ENCODE results near the gene ATP1A2.
"Not testable (repeated sequence)": the region's sequence is repeated elsewhere in the genome, so short reads cannot be mapped to it uniquely, and the experiment has no call there.

ATP1A2 gene

GRCh38 chr1:160126342-160126741 lies 10.8 kb downstream of the ATP1A2 start:
- DNase-seq = not testable (repeated sequence)

GRCh38 chr1:160127381-160127780 lies 11.8 kb downstream of the ATP1A2 start:
- DNase-seq = no peak

- DNase-seq = no peak
These were observed 12.4 kb downstream of the ATP1A2 start for GRCh38 chr1:160127865-160128523.

GRCh38 chr1:160128636-160129035 lies 13.1 kb downstream of the ATP1A2 start:
- DNase-seq = no peak

GRCh38 chr1:160129046-160129445 lies 13.5 kb downstream of the ATP1A2 start:
- DNase-seq = no peak

- no peak for DNase-seq
These were observed 14.0 kb downstream of the ATP1A2 start for GRCh38 chr1:160129558-160129957.

GRCh38 chr1:160129966-160130365 lies 14.4 kb downstream of the ATP1A2 start:
- DNase-seq = no peak

- no peak for DNase-seq
These were observed 14.9 kb downstream of the ATP1A2 start for GRCh38 chr1:160130486-160130885.

- no peak for DNase-seq
These were observed 15.4 kb downstream of the ATP1A2 start for GRCh38 chr1:160130939-160131338.

GRCh38 chr1:160131803-160132565 lies 16.4 kb downstream of the ATP1A2 start:
- DNase-seq = no peak

- DNase-seq = no peak
These were observed 18.6 kb downstream of the ATP1A2 start for GRCh38 chr1:160133990-160134770.

GRCh38 chr1:160134791-160135572 lies 19.4 kb downstream of the ATP1A2 start:
- no peak for DNase-seq

- DNase-seq = no peak
These were observed 20.8 kb downstream of the ATP1A2 start for GRCh38 chr1:160136121-160136925.

GRCh38 chr1:160136926-160137200 lies 21.3 kb downstream of the ATP1A2 start:
- no peak for DNase-seq

GRCh38 chr1:160137216-160137862 lies 21.8 kb downstream of the ATP1A2 start:
- DNase-seq = no peak

- DNase-seq = no peak
These were observed 24.3 kb downstream of the ATP1A2 start for GRCh38 chr1:160139840-160140239.

- no peak for DNase-seq
These were observed 28.1 kb downstream of the ATP1A2 start for GRCh38 chr1:160143695-160144094.

GRCh38 chr1:160144921-160145320 lies 29.4 kb downstream of the ATP1A2 start:
- DNase-seq = no peak

- no peak for DNase-seq
These were observed 30.5 kb downstream of the ATP1A2 start for GRCh38 chr1:160146107-160146506.

- no peak for DNase-seq
These were observed 32.6 kb downstream of the ATP1A2 start for GRCh38 chr1:160148121-160148520.

- no peak for DNase-seq
These were observed 33.7 kb downstream of the ATP1A2 start for GRCh38 chr1:160149233-160149632.

- no peak for DNase-seq
These were observed 34.2 kb downstream of the ATP1A2 start for GRCh38 chr1:160149716-160150115.

Data from activated naive CD4-positive, alpha-beta T cell treated with Interleukin-2 at 50 U/mL for 16 hours (primary cell).